Ishikawa (cell line): ENCODE measurements around the gene KRTAP4-2.

Experiments used
- CEBPB ChIP-seq: IDR thresholded peaks from 2 replicates; pipeline ENCODE4 v1.6.1; 2012
- CREB1 ChIP-seq: IDR thresholded peaks from 2 replicates; pipeline ENCODE4 v1.6.1; 2012; ENCODE audit warnings: low read depth
- EGR1 ChIP-seq: IDR thresholded peaks from 2 replicates; pipeline ENCODE4 v1.6.1; 2012
- EP300 ChIP-seq: IDR thresholded peaks from 2 replicates; pipeline ENCODE4 v1.6.1; 2012; ENCODE audit warnings: borderline replicate concordance
- FOXM1 ChIP-seq: IDR thresholded peaks from 2 replicates; pipeline ENCODE4 v1.6.1; 2012; ENCODE audit warnings: low read depth, borderline replicate concordance
- NFIC ChIP-seq: IDR thresholded peaks from 2 replicates; pipeline ENCODE4 v1.6.1; 2012
- RAD21 ChIP-seq: IDR thresholded peaks from 2 replicates; pipeline ENCODE4 v1.6.1; 2012; ENCODE audit warnings: low read depth
- REST ChIP-seq: IDR thresholded peaks from 2 replicates; pipeline ENCODE4 v1.6.1; 2012; ENCODE audit warnings: low read depth, mild to moderate bottlenecking
- TAF1 ChIP-seq: IDR thresholded peaks from 2 replicates; pipeline ENCODE4 v1.6.1; 2012; ENCODE audit warnings: low read depth, mild to moderate bottlenecking
- TCF12 ChIP-seq: IDR thresholded peaks from 2 replicates; pipeline ENCODE4 v1.6.1; 2012; ENCODE audit warnings: low read depth
- TEAD4 ChIP-seq: IDR thresholded peaks from 2 replicates; pipeline ENCODE4 v1.6.1; 2012
- USF1 ChIP-seq: IDR thresholded peaks from 2 replicates; pipeline ENCODE4 v1.6.1; 2012
- YY1 ChIP-seq: IDR thresholded peaks from 2 replicates; pipeline ENCODE4 v1.6.1; 2012; ENCODE audit warnings: low read depth
- ZBTB7A ChIP-seq: IDR thresholded peaks from 2 replicates; pipeline ENCODE4 v1.6.1; 2012; ENCODE audit warnings: low read depth
- TF ChIP-seq, protein P1 (sequence below): IDR thresholded peaks from 2 replicates; pipeline ENCODE4 v1.6.1; 2012

Gene KRTAP4-2

GRCh38 chr17:41144846-41145245 is 33.2 kb downstream of the KRTAP4-2 start:
- TF ChIP-seq, protein P1, sequence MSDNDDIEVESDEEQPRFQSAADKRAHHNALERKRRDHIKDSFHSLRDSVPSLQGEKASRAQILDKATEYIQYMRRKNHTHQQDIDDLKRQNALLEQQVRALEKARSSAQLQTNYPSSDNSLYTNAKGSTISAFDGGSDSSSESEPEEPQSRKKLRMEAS: no peak
- TF ChIP-seq YY1 (no peak), CEBPB (no peak), TEAD4 (no peak), CREB1 (no peak), EGR1 (no peak), NFIC (no peak), REST (no peak), ZBTB7A (no peak), USF1 (no peak), RAD21 (no peak), TAF1 (no peak), TCF12 (no peak), EP300 (no peak), FOXM1 (no peak)

GRCh38 chr17:41141361-41141760 is 36.7 kb downstream of the KRTAP4-2 start:
- TF ChIP-seq TCF12 (no peak), EP300 (no peak), YY1 (no peak), REST (no peak), TEAD4 (no peak), NFIC (no peak), RAD21 (no peak), CEBPB (no peak), EGR1 (no peak), TAF1 (no peak), CREB1 (no peak), ZBTB7A (no peak), USF1 (no peak), FOXM1 (no peak)
- TF ChIP-seq, protein P1: no peak

DNA sequence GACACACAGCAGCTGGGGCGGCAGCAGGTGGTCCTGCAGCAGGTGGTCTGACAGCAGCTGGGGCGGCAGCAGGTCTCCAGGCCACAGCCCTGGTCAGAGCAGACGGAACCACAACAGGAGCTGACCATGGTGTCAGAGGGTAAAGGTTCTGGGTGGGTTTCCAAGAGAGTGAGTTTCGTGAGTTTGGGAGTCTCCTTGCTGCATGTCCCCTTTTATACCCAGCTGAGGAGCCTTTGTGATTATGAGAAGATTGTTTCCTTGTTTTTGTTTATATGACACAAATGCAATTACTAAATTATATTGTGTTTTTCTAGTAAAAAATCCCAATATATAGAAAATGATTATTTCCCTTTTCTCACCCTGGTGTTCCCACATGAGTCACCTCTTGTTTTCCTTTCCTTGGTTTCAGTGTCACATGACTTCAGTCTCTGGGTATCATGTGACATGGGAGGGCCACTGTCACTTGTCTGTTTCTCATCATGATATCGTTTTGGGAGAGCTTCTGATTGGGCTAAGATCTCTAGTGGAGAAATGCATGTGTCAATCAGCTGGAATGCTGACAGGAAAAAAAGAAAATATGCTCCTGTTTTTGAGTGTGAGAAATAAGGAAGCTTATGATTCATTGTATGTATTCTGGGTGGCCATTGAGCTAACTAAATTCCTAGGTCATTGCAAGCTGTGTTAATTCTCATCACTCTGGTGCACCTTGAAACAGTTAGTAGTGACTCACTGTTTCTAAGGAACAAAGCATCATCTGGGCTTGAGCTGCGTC is 37.5 kb downstream of the KRTAP4-2 start, which contains the start of gene KRTAP4-6:
KRTAP4-6 (minus strand) TSS at position 185 of the 772 bp plus-strand sequence; CDS start at position 128, 57 bp downstream.
- TF ChIP-seq TEAD4 (no peak), ZBTB7A (no peak), TCF12 (no peak), REST (no peak), TAF1 (no peak), FOXM1 (no peak)
- TF ChIP-seq, protein P1: no peak
